Measurements from ENCODE around the gene BACH2. TPM values are rescaled to one million over a fixed set of nuclear protein-coding genes. Genes with fewer than 3 reads are reported as not detected.

The BACH2 gene
- total and polyA plus RNA-seq, 9 of the 15 experiments (the other 6 are each of a cell fraction or from before 2014, with no cell fraction given), result 0.06 to 3.1 (median 0.59) TPM

- TF ChIP-seq EGR1 (conservative IDR thresholded peaks at IDR 0.05) (no peak), ZSCAN32 (CRISPR knock-in tag; IDR thresholded peaks at IDR 0.05) (no peak), HMGN3 (IDR thresholded peaks at IDR 0.05; ENCODE audit: borderline replicate concordance, extremely low read depth, insufficient read length, low read depth, low read length) (no peak), MEF2D (tag; conservative IDR thresholded peaks at IDR 0.05; ENCODE audit: low read depth) (no peak), SAFB2 (IDR thresholded peaks at IDR 0.05; ENCODE audit: borderline replicate concordance, low read depth, low read length, severe bottlenecking) (no peak), DMBX1 (CRISPR knock-in tag; IDR thresholded peaks at IDR 0.05; ENCODE audit: borderline replicate concordance) (no peak), CBFA2T3 (IDR thresholded peaks at IDR 0.05) (peak; percentile 39; the same call in 1 of the 2 replicates), HINFP (tag; conservative IDR thresholded peaks at IDR 0.05; ENCODE audit: low read depth) (no peak), TCF3 (CRISPR knock-in tag; IDR thresholded peaks at IDR 0.05) (peak; percentile 89), KAT2B (IDR thresholded peaks at IDR 0.05; ENCODE audit: low read depth, low read length) (no peak), NCOR1 (IDR thresholded peaks at IDR 0.05) (0 out of 2 replicates have a peak, but pooled peaks have one; percentile 25), ARID1B (IDR thresholded peaks at IDR 0.05) (peak; percentile 41; the same call in 1 of the 2 replicates), HES1 (IDR thresholded peaks at IDR 0.05; ENCODE audit: low read depth) (peak; percentile 77), ATF1 (CRISPR knock-in tag; IDR thresholded peaks at IDR 0.05) (no peak), ATF1 (tag; IDR thresholded peaks at IDR 0.05) (no peak), CBFA2T2 (conservative IDR thresholded peaks at IDR 0.05) (peak; percentile 32; the same call in 1 of the 2 replicates), PREB (CRISPR knock-in tag; IDR thresholded peaks at IDR 0.05) (no peak), EP300 (IDR thresholded peaks at IDR 0.05; ENCODE audit: low read length) (0 out of 2 replicates have a peak, but pooled peaks have one; percentile 6), MEIS2 (IDR thresholded peaks at IDR 0.05; ENCODE audit: partially characterized antibody) (peak; percentile 73), CGGBP1 (CRISPR knock-in tag; IDR thresholded peaks at IDR 0.05) (no peak), TAL1 (IDR thresholded peaks at IDR 0.05) (peak; percentile 51)
Observed at GRCh38 chr6:90162648-90163387, 133.8 kb downstream of the BACH2 start (continued).

Measured in K562 (cell line).